ENCODE data around the gene CHRNA1. TPM values are rescaled to one million over a fixed set of nuclear protein-coding genes. Genes with fewer than 3 reads are reported as not detected.

The CHRNA1 gene
- total RNA-seq, 1 experiment from 2014 or later, result not detected

DNA sequence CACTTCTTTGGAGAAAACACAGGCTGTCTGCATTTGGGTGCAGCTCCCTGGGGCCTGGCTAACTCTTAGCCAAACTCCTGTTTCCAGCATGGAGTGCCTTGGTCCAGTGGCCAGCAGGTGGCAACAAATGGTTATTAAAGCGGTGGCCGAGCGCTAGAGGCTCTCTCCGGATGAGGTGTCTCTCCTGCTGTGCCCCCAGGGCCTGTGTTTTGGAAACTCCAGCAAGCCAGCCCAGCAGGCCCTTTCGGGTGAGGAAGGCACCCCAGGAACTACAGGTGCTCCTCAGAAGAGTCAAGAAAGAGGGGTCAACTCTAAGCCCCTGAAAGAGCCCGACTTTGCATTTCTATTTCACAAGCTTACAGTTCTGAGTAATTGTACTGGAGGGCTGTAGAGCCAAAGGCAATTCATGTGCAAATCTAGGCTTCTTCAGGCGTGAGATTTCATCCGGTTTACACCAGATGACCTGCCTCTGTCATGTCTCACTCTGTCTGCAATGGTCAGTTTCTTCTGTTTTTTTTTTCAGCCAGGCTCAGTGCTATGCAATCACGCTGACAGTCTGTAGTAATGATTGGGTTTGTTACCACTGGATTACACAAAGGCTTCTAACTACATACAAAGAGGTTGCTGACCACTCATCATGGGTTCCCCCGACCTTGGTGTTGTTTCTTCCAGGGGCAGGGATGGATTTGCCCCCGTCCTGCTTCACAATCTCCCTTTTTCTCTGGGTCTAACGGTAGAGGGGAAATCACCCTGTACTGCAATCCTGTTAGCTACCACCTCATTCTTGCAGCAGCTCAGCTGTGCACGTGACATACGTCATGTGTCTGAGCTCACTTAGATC lies 7.6 kb upstream of the CHRNA1 start:
- in situ Hi-C loops (cut with HindIII; ENCODE audit: low pct_unique_long_range_greater_than_20kb, low sequenced_read_pairs), result loop anchor here (5.0 kb wide), 1 partner anchor 200 kb away; no protein-coding TSS in a partner anchor
- peak; percentile 84 for DNase-seq (ENCODE audit: low read depth)

DNA sequence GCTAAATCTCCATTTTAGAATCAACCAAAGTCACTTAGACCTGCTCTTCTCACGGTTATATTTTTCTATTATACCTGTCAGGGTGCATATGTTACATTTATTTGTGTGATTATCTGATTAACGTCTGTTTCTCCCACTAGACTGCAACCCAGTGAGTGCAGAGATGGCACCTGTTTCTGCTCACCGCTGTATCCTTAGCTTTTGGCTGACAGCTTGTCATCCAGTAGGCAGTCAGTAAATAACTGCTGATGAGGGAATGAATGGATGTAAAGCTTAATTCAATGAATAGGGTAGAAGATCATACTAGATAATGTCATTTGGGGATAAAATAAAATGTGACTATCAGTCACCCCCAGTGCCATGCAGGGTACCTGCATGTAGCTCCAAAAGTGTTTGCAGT lies 6.9 kb upstream of the CHRNA1 start:
- in situ Hi-C loops (cut with HindIII; ENCODE audit: low pct_unique_long_range_greater_than_20kb, low sequenced_read_pairs), result loop anchor here (5.0 kb wide), 1 partner anchor 201 kb away; no protein-coding TSS in a partner anchor
- DNase-seq (ENCODE audit: low read depth), result no peak

DNA sequence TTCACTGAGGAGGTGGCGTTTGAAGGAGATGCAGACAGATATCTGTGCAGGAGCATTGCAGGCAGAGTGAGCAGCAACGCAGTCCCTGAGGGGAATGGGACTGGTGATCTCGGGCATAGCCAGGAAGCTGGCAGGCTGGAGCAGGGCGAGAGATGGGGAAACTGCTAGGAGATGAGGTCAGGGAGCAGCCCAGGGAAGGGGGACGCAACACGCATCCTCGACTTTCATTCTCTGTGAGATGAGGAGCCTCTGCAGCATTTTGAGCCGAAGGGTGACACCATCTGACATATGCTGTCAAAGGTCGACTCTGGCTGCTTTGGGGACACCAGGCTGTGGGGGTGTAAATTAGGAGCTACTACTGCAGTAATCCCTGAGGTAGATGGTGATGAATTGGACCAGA lies 4.3 kb upstream of the CHRNA1 start:
- in situ Hi-C loops (cut with HindIII; ENCODE audit: low pct_unique_long_range_greater_than_20kb, low sequenced_read_pairs), result no loop called here
- DNase-seq (ENCODE audit: low read depth), result no peak

- in situ Hi-C loops (cut with HindIII; ENCODE audit: low pct_unique_long_range_greater_than_20kb, low sequenced_read_pairs), result no loop called here
- no peak for DNase-seq (ENCODE audit: low read depth)
Measured at GRCh38 chr2:174766271-174766670, 2.0 kb upstream of the CHRNA1 start.

DNA sequence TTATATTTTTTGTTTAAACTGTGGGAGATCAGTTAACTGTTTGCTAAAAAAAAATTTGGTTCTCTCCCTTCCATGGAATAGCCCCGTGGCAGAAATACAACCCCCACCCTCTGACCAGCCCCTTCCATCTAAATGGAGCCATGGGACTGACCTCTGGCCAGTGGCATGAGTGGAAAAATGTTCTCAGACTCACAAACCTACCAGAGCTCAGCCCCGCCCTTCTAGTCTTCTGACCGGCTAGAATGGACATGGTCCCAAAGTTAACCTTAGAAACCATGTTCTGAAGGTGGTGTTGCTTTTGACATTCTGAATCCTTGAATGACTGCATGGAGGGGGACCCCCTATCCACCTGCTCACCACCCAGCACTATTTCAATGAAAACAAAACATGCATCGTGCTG lies 1.3 kb upstream of the CHRNA1 start:
- in situ Hi-C loops (cut with HindIII; ENCODE audit: low pct_unique_long_range_greater_than_20kb, low sequenced_read_pairs), result no loop called here

DNA sequence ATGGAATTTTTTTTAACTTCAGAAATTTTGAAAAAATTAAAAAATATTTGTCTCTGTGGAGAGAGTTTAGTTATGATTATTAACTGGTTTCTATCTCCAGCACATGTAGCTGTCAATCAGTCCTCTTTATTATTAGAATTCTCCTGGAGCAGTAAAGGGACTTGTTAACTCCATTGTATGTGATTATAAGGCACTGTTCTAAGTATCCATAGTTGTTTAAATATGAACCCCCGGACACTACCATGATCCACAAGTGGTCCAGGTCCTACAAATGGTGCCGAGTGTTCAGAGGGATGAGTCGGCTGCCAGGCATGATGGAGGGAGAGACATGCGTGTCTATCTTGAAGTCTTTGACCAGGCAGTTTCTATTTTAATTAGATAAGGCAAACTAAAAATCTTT lies 492 bp downstream of the CHRNA1 start:
- no peak for DNase-seq (ENCODE audit: low read depth)
- in situ Hi-C loops (cut with HindIII; ENCODE audit: low pct_unique_long_range_greater_than_20kb, low sequenced_read_pairs), result no loop called here

More for the DNA sequence above, 1.3 kb upstream of the CHRNA1 start:
- no peak for DNase-seq (ENCODE audit: low read depth)

DNA sequence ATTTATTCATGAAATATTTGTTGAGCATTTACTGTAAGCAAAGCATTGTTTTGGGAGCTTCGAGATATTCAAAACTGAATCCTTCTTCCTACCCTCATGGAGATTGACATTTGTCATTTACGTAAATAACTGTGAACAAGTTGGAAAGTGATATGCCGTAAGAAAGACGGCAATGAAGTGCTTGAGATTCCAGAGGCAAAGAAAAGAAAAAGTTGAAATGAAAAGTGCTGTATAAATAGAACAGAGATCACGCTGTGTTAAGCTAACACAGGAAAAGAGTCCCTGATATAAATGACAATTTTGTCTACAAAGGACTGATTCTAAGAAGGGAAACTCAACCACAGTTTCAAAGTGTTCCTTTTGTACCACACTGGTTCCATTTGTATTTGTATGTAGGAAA lies 1.8 kb downstream of the CHRNA1 start:
- DNase-seq (ENCODE audit: low read depth), result no peak
- in situ Hi-C loops (cut with HindIII; ENCODE audit: low pct_unique_long_range_greater_than_20kb, low sequenced_read_pairs), result no loop called here

DNA sequence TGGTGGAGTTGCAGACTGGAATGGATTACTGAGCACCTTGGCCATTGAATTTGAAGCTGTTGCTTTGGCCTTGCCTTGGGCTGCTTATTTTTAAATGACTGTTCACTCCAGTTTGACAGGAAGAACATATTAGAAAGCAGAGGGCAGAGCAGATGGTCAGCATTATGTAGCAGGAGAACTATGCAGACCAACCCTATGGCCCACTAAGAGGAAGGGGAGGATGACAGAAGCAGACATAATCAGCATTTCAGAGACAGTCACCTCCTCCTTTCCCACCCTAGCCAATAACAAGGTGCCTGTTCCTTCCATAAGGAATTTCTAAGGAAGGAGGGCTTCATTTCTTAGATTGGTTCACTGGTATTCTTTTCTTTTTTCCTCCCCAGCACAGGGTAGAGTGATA lies 2.4 kb downstream of the CHRNA1 start:
- in situ Hi-C loops (cut with HindIII; ENCODE audit: low pct_unique_long_range_greater_than_20kb, low sequenced_read_pairs), result no loop called here
- no peak for DNase-seq (ENCODE audit: low read depth)

DNA sequence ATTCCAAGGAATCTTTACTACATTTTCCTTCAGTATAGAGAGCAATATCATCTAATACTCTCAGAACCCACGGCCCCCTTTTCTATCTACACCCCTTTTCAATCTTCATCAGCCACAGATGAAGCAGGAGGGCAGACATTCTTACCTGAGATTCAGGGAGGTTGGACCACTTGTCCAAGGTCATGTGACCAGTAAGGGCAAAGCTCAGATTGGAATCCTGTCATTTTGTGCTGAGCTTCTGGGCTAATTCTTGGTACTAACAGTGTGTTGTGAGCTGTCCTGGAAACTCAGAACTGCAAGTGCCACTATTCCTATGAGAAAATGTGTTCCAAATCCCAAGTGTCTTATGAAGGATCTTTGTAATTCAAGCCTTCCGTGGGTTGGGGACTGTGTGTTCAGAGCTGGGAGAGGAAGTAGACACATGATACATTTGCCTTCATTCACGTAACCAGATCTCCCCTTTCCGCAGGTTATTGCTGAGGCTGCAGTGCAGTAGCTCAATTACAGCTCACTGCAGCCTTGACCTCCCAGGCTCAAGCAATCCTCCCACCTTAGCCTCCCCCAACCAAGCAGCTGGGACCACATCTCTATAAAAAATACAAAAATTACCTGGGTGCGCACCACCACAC lies 3.3 kb downstream of the CHRNA1 start:
- no peak for DNase-seq (ENCODE audit: low read depth)
- in situ Hi-C loops (cut with HindIII; ENCODE audit: low pct_unique_long_range_greater_than_20kb, low sequenced_read_pairs), result no loop called here

- DNase-seq (ENCODE audit: low read depth), result no peak
- in situ Hi-C loops (cut with HindIII; ENCODE audit: low pct_unique_long_range_greater_than_20kb, low sequenced_read_pairs), result no loop called here
Measured at GRCh38 chr2:174759381-174760065, 4.7 kb downstream of the CHRNA1 start.

GRCh38 chr2:174756743-174757142 lies 7.5 kb downstream of the CHRNA1 start:
- no peak for DNase-seq (ENCODE audit: low read depth)
- in situ Hi-C loops (cut with HindIII; ENCODE audit: low pct_unique_long_range_greater_than_20kb, low sequenced_read_pairs), result no loop called here

GRCh38 chr2:174753038-174753633 lies 11.1 kb downstream of the CHRNA1 start:
- in situ Hi-C loops (cut with HindIII; ENCODE audit: low pct_unique_long_range_greater_than_20kb, low sequenced_read_pairs), result no loop called here
- no peak for DNase-seq (ENCODE audit: low read depth)

DNA sequence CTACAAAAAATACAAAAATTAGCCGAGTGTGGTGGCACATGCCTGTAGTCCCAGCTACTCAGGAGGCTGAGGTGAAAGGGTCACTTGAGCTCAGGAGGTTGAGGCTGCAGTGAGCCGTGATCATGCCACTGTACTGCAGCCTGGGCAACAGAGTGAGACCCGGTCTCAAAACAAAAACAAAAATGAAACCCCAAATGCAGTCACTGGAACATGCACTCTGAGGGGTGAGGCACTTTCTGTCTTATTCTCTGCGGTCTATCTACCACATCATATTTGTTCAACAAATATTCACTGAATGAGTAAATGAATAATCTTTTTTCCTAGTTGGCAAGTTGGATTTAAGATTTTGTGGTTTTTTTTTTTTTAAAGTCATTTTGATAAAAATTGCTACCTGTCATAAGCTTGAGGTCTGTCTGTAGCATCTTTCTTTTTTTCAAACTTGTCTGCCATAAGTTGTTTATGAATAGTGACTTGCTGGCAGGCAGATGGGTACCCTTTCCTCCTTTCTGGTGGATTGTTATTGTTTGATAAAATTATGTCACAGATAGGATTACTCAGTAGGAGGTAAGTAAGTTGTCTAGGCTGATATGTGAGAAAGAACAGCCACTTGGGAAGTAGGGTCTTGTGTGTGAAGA lies 11.8 kb downstream of the CHRNA1 start:
- DNase-seq (ENCODE audit: low read depth), result peak; percentile 81
- in situ Hi-C loops (cut with HindIII; ENCODE audit: low pct_unique_long_range_greater_than_20kb, low sequenced_read_pairs), result no loop called here

DNA sequence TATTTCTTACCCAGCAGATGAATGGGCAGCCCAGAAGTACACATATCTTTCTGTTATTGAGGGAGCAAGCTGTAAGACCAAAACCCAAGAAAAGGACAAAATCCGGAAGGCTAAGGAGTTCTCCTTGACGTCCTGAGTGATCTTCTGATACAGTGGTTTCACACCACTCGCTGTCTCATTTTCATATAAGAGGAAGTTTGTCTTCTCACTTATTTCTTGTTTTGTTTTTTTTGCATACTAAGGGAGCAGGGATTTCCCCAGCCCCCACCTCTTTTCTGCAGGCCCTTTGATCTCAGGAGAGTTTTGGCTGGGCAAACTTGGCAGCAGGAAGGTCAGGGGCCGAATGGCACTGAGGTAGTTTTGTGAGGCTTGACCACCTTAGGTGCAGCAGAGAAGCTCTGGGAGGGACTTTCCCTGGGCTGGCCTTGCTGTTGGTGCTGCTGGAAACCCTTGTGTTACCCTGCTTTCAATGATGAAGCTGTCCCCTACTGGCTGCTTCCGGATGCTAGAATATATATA lies 13.3 kb downstream of the CHRNA1 start:
- peak; percentile 12 for DNase-seq (ENCODE audit: low read depth)
- in situ Hi-C loops (cut with HindIII; ENCODE audit: low pct_unique_long_range_greater_than_20kb, low sequenced_read_pairs), result no loop called here

DNA sequence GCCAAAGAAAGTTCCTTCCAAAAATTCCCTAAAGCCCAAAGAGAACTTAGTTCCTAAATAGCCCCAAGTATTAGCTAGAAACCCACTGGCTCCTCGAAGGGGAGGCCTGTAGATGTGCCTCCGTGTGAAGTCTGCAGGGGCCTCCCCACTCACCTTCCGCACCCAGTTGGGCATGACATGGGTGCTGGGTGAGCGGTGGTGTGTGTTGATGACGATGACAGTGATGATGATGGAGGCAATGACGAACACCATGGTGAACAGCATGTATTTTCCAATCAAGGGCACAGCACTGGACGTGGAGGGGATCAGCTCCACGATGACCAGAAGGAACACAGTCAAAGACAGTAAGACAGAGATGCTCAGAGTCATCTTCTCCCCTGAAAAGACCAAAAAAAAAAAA lies 14.5 kb downstream of the CHRNA1 start:
- in situ Hi-C loops (cut with HindIII; ENCODE audit: low pct_unique_long_range_greater_than_20kb, low sequenced_read_pairs), result no loop called here
- DNase-seq (ENCODE audit: low read depth), result no peak

DNA sequence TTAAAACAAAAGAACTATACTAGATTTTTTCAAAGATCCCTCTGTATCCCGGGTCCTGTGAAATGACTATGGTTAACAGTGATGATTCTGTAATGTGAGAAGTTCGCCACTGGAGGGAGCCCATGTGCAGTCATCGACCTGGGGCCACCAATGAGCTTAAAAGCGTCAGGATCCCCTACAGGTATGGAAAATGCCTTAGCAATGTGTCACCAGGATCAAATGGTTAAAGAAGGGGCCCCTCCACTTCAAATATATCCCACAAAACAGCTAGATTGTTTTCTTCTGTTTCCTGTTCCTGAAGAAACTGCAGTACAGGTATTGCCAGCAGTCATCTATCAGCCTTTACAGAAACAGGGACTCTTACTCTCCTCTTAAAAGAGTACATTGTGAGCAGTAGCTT lies 15.3 kb downstream of the CHRNA1 start:
- peak; percentile 55 for DNase-seq (ENCODE audit: low read depth)
- in situ Hi-C loops (cut with HindIII; ENCODE audit: low pct_unique_long_range_greater_than_20kb, low sequenced_read_pairs), result no loop called here

DNA sequence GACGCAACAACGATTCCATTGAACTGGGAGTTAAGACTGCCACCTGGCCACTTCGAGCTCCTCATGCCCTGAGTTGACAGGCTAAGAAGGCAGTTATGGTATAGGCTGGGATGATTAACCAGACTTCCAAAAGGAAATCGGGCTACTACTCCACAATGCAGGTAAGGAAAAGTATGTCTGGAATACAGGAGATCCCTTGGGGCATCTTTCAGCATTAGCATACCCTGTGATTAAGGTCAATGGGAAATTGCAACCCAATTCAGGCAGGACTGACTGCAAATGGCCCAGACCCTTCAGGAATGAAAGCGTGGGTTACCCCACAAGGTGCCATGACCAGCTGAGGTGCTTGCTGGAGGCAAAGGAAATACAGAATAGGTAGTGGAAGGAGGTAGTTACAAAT lies 19.1 kb downstream of the CHRNA1 start:
- in situ Hi-C loops (cut with HindIII; ENCODE audit: low pct_unique_long_range_greater_than_20kb, low sequenced_read_pairs), result no loop called here
- no peak for DNase-seq (ENCODE audit: low read depth)

DNA sequence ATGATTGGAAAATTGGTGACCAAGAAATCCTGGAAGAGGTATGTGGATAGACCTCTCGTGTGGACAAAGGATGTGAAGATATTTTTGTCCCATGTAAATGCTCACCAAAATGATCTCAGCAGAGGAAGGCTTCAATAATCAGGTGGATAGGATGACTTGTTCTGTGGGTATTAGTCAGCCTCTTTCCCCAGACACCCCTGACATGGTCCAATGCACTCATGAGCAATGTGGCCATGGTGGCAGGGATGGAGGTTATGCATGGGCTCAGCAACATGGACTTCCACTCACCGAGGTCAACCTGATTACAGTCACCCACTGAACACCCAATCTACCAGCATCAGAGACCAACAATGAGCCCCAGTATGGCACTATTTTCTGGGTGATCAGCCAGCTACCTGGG lies 20.2 kb downstream of the CHRNA1 start:
- peak; percentile 45 for DNase-seq (ENCODE audit: low read depth)
- in situ Hi-C loops (cut with HindIII; ENCODE audit: low pct_unique_long_range_greater_than_20kb, low sequenced_read_pairs), result no loop called here

Data from Caki2 (cell line).